Measurements from ENCODE around the gene NAGLU. TPM values are rescaled to one million over a fixed set of nuclear protein-coding genes. Genes with fewer than 3 reads are reported as not detected.

NAGLU gene
- polyA plus RNA-seq, 1 of the 3 experiments (the other 2 are of a cell fraction), result 33.9 TPM

DNA sequence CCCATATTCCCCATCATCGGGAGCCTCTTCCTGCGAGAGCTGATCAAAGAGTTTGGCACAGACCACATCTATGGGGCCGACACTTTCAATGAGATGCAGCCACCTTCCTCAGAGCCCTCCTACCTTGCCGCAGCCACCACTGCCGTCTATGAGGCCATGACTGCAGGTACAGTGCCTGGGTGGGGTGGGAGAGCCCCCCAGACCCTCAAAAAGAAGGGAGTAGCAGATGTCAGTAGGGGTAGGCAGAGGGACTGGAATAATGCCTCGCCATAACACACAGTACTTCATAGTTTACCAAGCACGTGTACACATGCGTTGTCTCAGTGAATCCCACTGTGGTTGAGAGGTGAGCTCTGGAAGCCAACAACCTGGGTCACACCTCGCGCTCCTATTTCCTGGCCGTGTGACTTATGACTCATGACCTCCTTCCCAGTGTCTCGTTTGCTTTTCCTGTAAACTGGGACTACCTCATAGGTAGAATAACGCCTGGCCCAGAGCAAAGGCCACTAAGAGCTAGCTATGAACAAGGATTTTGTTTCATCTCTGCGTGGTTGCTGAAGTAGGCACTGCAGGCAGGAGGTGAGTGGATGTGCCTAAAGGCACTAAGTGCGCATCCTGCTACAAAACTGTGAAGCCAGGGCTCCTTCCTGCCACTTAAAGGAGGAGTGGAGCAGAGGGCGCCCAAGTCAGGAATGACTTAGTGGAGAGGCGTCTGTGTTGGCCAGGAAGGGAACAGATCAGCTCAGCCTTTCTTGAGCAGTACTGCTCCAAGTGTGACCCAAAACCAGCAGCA is 5.2 kb downstream of the NAGLU start:
- no peaks in the 10 kb centered on the region for H3K27me3 ChIP-seq (ENCODE audit: insufficient read depth)
- ChIA-PET POLR2A (interaction anchor here (0.7 to 1.4 kb wide), 2 partner anchors 22 to 167 kb away, joined by 3 read pairs; no protein-coding TSS in a partner anchor), CTCF (interaction anchor here (0.6 to 1.4 kb wide), 4 partner anchors 9 to 14 kb away, joined by 3 to 5 read pairs (median 4); no protein-coding TSS in a partner anchor)
- TF ChIP-seq TAF1 (IDR thresholded peaks at IDR 0.05; ENCODE audit: borderline replicate concordance, low read depth, low read length) (no peak), FOXJ3 (CRISPR knock-in tag; IDR thresholded peaks at IDR 0.05) (no peak), MEF2A (IDR thresholded peaks at IDR 0.05; ENCODE audit: borderline replicate concordance, low read depth) (no peak), GABPA (IDR thresholded peaks at IDR 0.05; ENCODE audit: low read depth) (no peak), RCOR1 (IDR thresholded peaks at IDR 0.05; ENCODE audit: low read length) (no peak), CHD2 (IDR thresholded peaks at IDR 0.05; ENCODE audit: low read length, partially characterized antibody) (no peak)
- TF ChIP-seq, protein P1, sequence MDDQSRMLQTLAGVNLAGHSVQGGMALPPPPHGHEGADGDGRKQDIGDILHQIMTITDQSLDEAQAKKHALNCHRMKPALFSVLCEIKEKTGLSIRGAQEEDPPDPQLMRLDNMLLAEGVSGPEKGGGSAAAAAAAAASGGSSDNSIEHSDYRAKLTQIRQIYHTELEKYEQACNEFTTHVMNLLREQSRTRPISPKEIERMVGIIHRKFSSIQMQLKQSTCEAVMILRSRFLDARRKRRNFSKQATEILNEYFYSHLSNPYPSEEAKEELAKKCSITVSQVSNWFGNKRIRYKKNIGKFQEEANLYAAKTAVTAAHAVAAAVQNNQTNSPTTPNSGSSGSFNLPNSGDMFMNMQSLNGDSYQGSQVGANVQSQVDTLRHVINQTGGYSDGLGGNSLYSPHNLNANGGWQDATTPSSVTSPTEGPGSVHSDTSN (IDR thresholded peaks at IDR 0.05), result no peak
- no peaks in the 10 kb centered on the region for H3K9me3 ChIP-seq
- H3K79me2 ChIP-seq (ENCODE audit: insufficient read depth), result peaks cover 22% of the 10 kb centered on the region
- no peak for DNase-seq
- H3K4me1 ChIP-seq (ENCODE audit: control insufficient read depth in 1 of 2, insufficient read depth in 2 of 2, low read depth in 1 of 2, low read length in 1 of 2), result peaks cover 4 to 10% of the 10 kb centered on the region in 2 experiments; a peak in 2 of 4 replicates
- no peak overlapping the region for H3K27ac ChIP-seq (ENCODE audit: low read depth in 2 of 2, low read length in 1 of 2)
- no peak overlapping the region for H2AFZ ChIP-seq (ENCODE audit: low read depth)
- H3K9me2 ChIP-seq, result no peaks in the 10 kb centered on the region
- H3K36me3 ChIP-seq (replicated peaks in 1 of 2; ENCODE audit: control insufficient read depth in 1 of 2, insufficient read depth in 2 of 2, low read length in 1 of 2), result peaks cover 12 to 16% of the 10 kb centered on the region in 2 experiments
- H3K9ac ChIP-seq, result no peak overlapping the region
- H3F3A ChIP-seq (replicated peaks; ENCODE audit: insufficient read depth), result peaks cover 9% of the 10 kb centered on the region
- H3K4me2 ChIP-seq, result no peak overlapping the region
- WGBS (ENCODE audit: low lambda C conversion rate), result 82% methylated on average over 17 of the region's 17 CpGs
- H3K4me3 ChIP-seq (ENCODE audit: low read depth in 2 of 2, low read length in 1 of 2), result no peak overlapping the region
- 0 out of 2 replicates have a peak, but pooled peaks cover 4% of the 10 kb centered on the region for H4K20me1 ChIP-seq (ENCODE audit: insufficient read depth)

DNA sequence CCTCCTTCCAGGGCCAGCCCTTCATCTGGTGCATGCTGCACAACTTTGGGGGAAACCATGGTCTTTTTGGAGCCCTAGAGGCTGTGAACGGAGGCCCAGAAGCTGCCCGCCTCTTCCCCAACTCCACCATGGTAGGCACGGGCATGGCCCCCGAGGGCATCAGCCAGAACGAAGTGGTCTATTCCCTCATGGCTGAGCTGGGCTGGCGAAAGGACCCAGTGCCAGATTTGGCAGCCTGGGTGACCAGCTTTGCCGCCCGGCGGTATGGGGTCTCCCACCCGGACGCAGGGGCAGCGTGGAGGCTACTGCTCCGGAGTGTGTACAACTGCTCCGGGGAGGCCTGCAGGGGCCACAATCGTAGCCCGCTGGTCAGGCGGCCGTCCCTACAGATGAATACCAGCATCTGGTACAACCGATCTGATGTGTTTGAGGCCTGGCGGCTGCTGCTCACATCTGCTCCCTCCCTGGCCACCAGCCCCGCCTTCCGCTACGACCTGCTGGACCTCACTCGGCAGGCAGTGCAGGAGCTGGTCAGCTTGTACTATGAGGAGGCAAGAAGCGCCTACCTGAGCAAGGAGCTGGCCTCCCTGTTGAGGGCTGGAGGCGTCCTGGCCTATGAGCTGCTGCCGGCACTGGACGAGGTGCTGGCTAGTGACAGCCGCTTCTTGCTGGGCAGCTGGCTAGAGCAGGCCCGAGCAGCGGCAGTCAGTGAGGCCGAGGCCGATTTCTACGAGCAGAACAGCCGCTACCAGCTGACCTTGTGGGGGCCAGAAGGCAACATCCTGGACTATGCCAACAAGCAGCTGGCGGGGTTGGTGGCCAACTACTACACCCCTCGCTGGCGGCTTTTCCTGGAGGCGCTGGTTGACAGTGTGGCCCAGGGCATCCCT is 7.4 kb downstream of the NAGLU start:
- peaks cover 9% of the 10 kb centered on the region for H3F3A ChIP-seq (replicated peaks; ENCODE audit: insufficient read depth)
- H3K9me3 ChIP-seq, result no peaks in the 10 kb centered on the region
- no peak overlapping the region for H3K4me2 ChIP-seq
- 0 out of 2 replicates have a peak, but pooled peaks cover 2% of the 10 kb centered on the region for H3K79me2 ChIP-seq (ENCODE audit: insufficient read depth)
- H4K20me1 ChIP-seq (ENCODE audit: insufficient read depth), result no peaks in the 10 kb centered on the region
- H3K4me1 ChIP-seq (ENCODE audit: control insufficient read depth in 1 of 2, insufficient read depth in 2 of 2, low read depth in 1 of 2, low read length in 1 of 2), result no peaks in the 10 kb centered on the region
- peaks cover 9 to 25% of the 10 kb centered on the region in 2 experiments for H3K36me3 ChIP-seq (replicated peaks in 1 of 2; ENCODE audit: control insufficient read depth in 1 of 2, insufficient read depth in 2 of 2, low read length in 1 of 2)
- no peak overlapping the region for H3K9ac ChIP-seq
- no peaks in the 10 kb centered on the region for H3K27me3 ChIP-seq (ENCODE audit: insufficient read depth)
- no peak for TF ChIP-seq TEAD4 (IDR thresholded peaks at IDR 0.05; ENCODE audit: borderline replicate concordance, insufficient read depth)
- TF ChIP-seq JUND (IDR thresholded peaks at IDR 0.05), result no peak
- TF ChIP-seq TCF12 (IDR thresholded peaks at IDR 0.05), result no peak
- no peak for TF ChIP-seq USF1 (IDR thresholded peaks at IDR 0.05; ENCODE audit: borderline replicate concordance, low read depth)
- TF ChIP-seq POLR2AphosphoS5 (IDR thresholded peaks at IDR 0.05; ENCODE audit: low read depth, low read length), result no peak
- no peak for TF ChIP-seq ELF1 (IDR thresholded peaks at IDR 0.05)
- no peak for TF ChIP-seq SMC3 (IDR thresholded peaks at IDR 0.05; ENCODE audit: low read depth, low read length)
- no peak for TF ChIP-seq NRF1 (IDR thresholded peaks at IDR 0.05; ENCODE audit: low read depth, low read length)
- no peak for TF ChIP-seq GABPA (IDR thresholded peaks at IDR 0.05; ENCODE audit: low read depth)
- no peak for TF ChIP-seq YY1 (IDR thresholded peaks at IDR 0.05; ENCODE audit: low read depth)
- no peak for TF ChIP-seq GATA2 (CRISPR knock-in tag; IDR thresholded peaks at IDR 0.05)
- no peak overlapping the region for H2AFZ ChIP-seq (ENCODE audit: low read depth)
- no peak overlapping the region for H3K27ac ChIP-seq (ENCODE audit: low read depth in 2 of 2, low read length in 1 of 2)
- WGBS (ENCODE audit: low lambda C conversion rate), result 98% methylated on average over 11 of the region's 39 CpGs
- DNase-seq, result no peak
- no peaks in the 10 kb centered on the region for H3K9me2 ChIP-seq
- POLR2A ChIA-PET, result interaction anchor here (2.9 kb wide), 1 partner anchor 10 kb away, joined by 9 read pairs; no protein-coding TSS in a partner anchor
- CTCF ChIA-PET, result interaction anchor here (1.7 to 1.9 kb wide), 2 partner anchors 11 to 35 kb away, joined by 5 to 8 read pairs; no protein-coding TSS in a partner anchor
- H3K4me3 ChIP-seq (ENCODE audit: low read depth in 2 of 2, low read length in 1 of 2), result no peak overlapping the region
